Fibroblast of lung (primary cell): ENCODE data around the gene MACROD1. TPM values are rescaled to one million over a fixed set of nuclear protein-coding genes. Genes with fewer than 3 reads are reported as not detected.
"Not testable (repeated sequence)": the region's sequence is repeated elsewhere in the genome, so short reads cannot be mapped to it uniquely, and the experiment has no call there.

Source experiments
- DNase-seq, 2 donors: peaks; one replicate each; pipeline versions ENCODE4 v3.0.0 to v3.0.0-alpha.2; 2010; ENCODE audit warnings: low read depth in 2 of 2
- H2AFZ ChIP-seq: 2 replicates; pipeline ENCODE4 v1.5.1; 2012; ENCODE audit warnings: low read length, control low read depth, inconsistent platforms
- H3K27ac ChIP-seq: 2 replicates; pipeline ENCODE4 v1.5.1; 2011; ENCODE audit warnings: low read length, control low read depth; ENCODE audit not compliant: insufficient read depth
- H3K27me3 ChIP-seq: 2 replicates; pipeline ENCODE4 v1.5.1; 2011; ENCODE audit warnings: mild to moderate bottlenecking, low read length; ENCODE audit not compliant: control insufficient read depth, insufficient read depth
- H3K36me3 ChIP-seq: 2 replicates; pipeline ENCODE4 v1.5.1; 2011; ENCODE audit warnings: low read length; ENCODE audit not compliant: control insufficient read depth, insufficient read depth
- H3K4me1 ChIP-seq: 2 replicates; pipeline ENCODE4 v1.5.1; 2011; ENCODE audit warnings: low read length; ENCODE audit not compliant: control insufficient read depth, insufficient read depth; ENCODE audit errors: extremely low read depth
- H3K4me2 ChIP-seq: 2 replicates; pipeline ENCODE4 v1.5.1; 2011; ENCODE audit warnings: low read length, control low read depth; ENCODE audit not compliant: insufficient read depth; ENCODE audit errors: extremely low read depth
- H3K4me3 ChIP-seq, 4 experiments: fragments of 200-600 bp in 1 of 4; sonication (generic) in 1 of 4; replicated peaks in 1 of 4; 2 replicates each; pipeline ENCODE4 v1.5.1; 2011 to 2016; ENCODE audit warnings: low read length in 4 of 4, low read depth in 3 of 4, mild to moderate bottlenecking in 3 of 4, control low read depth in 2 of 4, inconsistent platforms in 1 of 4, mixed read lengths in 1 of 4; ENCODE audit not compliant: insufficient read depth in 1 of 4; ENCODE audit errors: control extremely low read depth in 1 of 4
- H3K79me2 ChIP-seq: 2 replicates; pipeline ENCODE4 v1.5.1; 2012; ENCODE audit warnings: mild to moderate bottlenecking, low read length, inconsistent platforms; ENCODE audit not compliant: control insufficient read depth, insufficient read depth
- H3K9ac ChIP-seq: 2 replicates; pipeline ENCODE4 v1.5.1; 2011; ENCODE audit warnings: mild to moderate bottlenecking, low read length, control low read depth; ENCODE audit not compliant: insufficient read depth
- H3K9me3 ChIP-seq: 2 replicates; pipeline ENCODE4 v1.5.1; 2012; ENCODE audit warnings: low read depth, low read length; ENCODE audit not compliant: control insufficient read depth, insufficient read depth
- H4K20me1 ChIP-seq: 2 replicates; pipeline ENCODE4 v1.5.1; 2011; ENCODE audit warnings: low read length; ENCODE audit not compliant: control insufficient read depth, insufficient read depth; ENCODE audit errors: extremely low read depth
- EZH2 ChIP-seq: IDR thresholded peaks from 2 replicates; pipeline ENCODE4 v1.5.1; 2012; ENCODE audit warnings: low read length, control low read depth, mild to moderate bottlenecking; ENCODE audit errors: missing control alignments
- polyA plus RNA-seq, 2 donors: library from polyadenylated mRNA; depleted of rRNA in 1 of 2; stranded (reverse) in 1 of 2; unstranded in 1 of 2; fragments of >200 nt; gene quantifications; 2 replicates each; pipeline ENCODE4 v1.2.1, GENCODE V29; 2011 to 2012; ENCODE audit warnings: missing spikeins in 1 of 2
- total RNA-seq: library from RNA; depleted of rRNA; stranded (reverse); fragments of >200 nt; gene quantifications from 2 replicates; pipeline ENCODE4 v1.2.1, GENCODE V29; 2014
- TF ChIP-seq, protein P1 (sequence below), 2 donors: IDR thresholded peaks in 1 of 2; conservative IDR thresholded peaks in 1 of 2; 1 replicate in 1 of 2; 2 replicates in 1 of 2; pipeline ENCODE4 v1.5.1; 2011 to 2012; ENCODE audit warnings: low read length in 2 of 2, control low read depth in 1 of 2, inconsistent platforms in 1 of 2, low read depth in 1 of 2, mild to moderate bottlenecking in 1 of 2

MACROD1 gene
- total and polyA plus RNA-seq, 2 donors (not counting 1 experiment from before 2014, with no cell fraction given), result 8.8 to 24.8 TPM

DNA sequence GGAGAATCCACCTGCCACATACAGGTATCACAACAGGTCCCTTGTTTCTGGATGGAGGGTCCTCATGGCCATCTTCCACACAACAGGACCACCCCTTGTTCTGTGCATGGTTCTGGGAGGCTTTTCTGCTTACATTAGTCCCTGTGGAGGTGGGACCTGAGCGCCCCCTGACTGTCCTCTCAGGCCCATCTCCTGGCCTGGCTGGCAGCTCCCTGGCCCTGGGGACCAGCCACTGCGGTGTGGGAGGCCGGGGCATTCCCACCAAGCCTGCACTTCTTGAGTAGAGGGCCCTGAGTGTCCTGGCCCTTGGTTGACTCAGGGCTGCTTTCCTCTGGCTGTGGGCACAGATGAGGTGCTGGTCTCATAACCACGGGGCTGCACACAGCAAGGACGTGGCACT is 186.5 kb downstream of the MACROD1 start:
- Histone ChIP-seq H3K27me3 (no peaks in the 10 kb centered on the region), H3K79me2 (peaks cover 47% of the 10 kb centered on the region), H3K4me1 (peaks cover 5% of the 10 kb centered on the region), H4K20me1 (no peaks in the 10 kb centered on the region), H3K36me3 (peaks cover 6% of the 10 kb centered on the region), H3K4me3 (no peak overlapping the region), H3K9me3 (no peaks in the 10 kb centered on the region), H3K27ac (no peak overlapping the region), H3K9ac (no peak overlapping the region), H2AFZ (no peak overlapping the region), H3K4me2 (no peak overlapping the region)
- TF ChIP-seq EZH2, result no peak
- TF ChIP-seq, protein P1, sequence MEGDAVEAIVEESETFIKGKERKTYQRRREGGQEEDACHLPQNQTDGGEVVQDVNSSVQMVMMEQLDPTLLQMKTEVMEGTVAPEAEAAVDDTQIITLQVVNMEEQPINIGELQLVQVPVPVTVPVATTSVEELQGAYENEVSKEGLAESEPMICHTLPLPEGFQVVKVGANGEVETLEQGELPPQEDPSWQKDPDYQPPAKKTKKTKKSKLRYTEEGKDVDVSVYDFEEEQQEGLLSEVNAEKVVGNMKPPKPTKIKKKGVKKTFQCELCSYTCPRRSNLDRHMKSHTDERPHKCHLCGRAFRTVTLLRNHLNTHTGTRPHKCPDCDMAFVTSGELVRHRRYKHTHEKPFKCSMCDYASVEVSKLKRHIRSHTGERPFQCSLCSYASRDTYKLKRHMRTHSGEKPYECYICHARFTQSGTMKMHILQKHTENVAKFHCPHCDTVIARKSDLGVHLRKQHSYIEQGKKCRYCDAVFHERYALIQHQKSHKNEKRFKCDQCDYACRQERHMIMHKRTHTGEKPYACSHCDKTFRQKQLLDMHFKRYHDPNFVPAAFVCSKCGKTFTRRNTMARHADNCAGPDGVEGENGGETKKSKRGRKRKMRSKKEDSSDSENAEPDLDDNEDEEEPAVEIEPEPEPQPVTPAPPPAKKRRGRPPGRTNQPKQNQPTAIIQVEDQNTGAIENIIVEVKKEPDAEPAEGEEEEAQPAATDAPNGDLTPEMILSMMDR (conservative IDR thresholded peaks at IDR 0.05 in 1 of 2, IDR thresholded peaks at IDR 0.05 in 1 of 2; ENCODE audit: low read depth in 1 of 2, low read length in 2 of 2), result no peak
- DNase-seq, result no peak

DNA sequence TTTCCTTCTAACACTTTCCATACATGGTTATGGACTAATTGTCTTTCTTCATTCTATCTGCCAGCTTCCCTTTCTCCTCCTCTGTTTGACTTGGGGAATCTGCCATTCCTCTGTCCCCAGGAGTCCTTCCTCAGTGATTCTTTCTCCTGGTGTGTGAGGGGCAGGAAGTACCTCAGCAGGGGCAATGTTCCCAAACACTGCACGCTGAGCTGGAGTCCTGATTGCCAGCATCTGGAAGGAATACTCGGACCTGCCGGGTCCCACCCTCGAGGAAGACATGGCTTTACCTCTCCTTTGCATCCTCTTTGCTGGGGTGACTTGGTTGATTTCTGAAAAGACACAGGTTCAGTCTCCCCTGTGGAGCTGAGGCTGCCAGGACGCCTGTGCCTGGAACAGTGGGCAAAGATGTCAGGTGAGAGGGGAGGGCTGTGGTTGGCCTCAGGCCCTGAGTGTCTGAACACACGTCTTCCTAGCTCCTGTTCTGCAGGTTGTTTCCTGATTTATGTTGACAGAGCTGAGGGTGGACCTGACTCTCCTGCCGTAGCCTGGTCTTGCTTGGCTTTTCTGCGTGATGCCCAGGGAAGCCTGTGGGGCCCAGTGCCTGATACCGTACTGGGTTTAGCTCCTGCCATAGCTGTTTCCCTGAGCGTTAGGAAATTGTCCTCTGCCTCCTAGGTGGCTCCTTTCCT is 187.2 kb downstream of the MACROD1 start:
- Histone ChIP-seq H3K9me3 (no peaks in the 10 kb centered on the region), H3K4me1 (peaks cover 5% of the 10 kb centered on the region), H2AFZ (no peak overlapping the region), H3K9ac (no peak overlapping the region), H3K36me3 (peaks cover 6% of the 10 kb centered on the region), H3K27ac (no peak overlapping the region), H3K4me2 (no peak overlapping the region), H4K20me1 (no peaks in the 10 kb centered on the region), H3K79me2 (peaks cover 47% of the 10 kb centered on the region), H3K27me3 (no peaks in the 10 kb centered on the region), H3K4me3 (no peak overlapping the region)
- TF ChIP-seq EZH2, result no peak
- TF ChIP-seq, protein P1 (conservative IDR thresholded peaks at IDR 0.05 in 1 of 2, IDR thresholded peaks at IDR 0.05 in 1 of 2; ENCODE audit: low read depth in 1 of 2, low read length in 2 of 2), result no peak
- DNase-seq, result no peak

DNA sequence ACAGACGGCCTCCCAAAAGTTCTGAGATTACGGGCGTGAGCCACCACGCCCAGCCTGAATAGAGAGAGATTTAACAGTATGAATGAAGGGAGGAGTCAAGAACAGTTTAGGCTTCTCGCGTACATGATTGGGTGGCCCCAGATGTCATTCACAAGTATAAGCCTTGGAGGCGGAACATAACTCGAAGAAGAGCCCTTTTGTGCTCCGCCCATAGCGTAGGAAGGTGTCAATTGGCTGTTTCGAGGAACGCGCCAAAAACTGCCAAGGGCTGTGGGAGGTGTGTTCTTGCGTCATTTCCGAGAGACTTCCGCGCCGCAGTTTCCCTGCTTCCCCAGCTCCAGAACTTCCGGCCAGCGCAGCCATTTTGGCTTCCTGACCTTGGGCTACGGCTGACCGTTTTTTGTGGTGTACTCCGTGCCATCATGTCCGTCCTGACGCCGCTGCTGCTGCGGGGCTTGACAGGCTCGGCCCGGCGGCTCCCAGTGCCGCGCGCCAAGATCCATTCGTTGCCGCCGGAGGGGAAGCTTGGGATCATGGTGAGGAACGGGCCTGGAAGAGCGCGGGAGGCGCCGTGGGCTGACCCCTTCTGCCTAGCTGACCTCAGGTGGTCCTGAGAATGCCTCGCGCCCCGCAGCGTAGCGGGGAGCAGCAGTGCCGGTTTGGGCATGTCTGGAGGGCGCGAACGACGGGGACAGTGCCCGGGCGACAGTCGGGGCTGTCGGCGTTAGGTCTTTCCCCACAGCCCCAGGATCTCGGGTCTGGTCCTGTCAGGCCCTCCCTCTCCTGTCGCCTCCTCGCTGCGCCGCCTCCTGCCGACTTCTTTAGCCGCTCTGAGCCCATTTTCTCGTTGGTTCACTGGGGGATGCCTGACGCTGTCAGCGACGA is 191.4 kb downstream of the MACROD1 start, which contains the start of gene COX8A:
TSS of gene COX8A (plus strand) at position 362 of the 885 bp plus-strand sequence. CDS start at position 423, 61 bp downstream.
- TF ChIP-seq EZH2, result no peak
- TF ChIP-seq, protein P1 (conservative IDR thresholded peaks at IDR 0.05 in 1 of 2, IDR thresholded peaks at IDR 0.05 in 1 of 2; ENCODE audit: low read depth in 1 of 2, low read length in 2 of 2), result peak in 1 of 2 donors; percentile 11

DNA sequence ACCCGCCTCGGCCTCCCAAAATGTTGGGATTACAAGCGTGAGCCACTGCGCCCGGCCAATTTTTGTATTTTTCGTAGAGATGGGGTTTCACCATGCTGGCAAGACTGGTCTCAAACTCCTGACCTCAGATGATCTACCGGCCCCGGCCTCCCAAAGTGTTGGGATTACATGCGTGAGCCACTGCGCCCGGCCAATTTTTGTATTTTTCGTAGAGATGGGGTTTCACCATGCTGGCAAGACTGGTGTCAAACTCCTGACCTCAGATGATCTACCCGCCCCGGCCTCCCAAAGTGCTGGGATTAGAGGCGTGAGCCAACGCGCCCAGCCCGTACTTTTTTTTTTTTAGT is 192.0 kb downstream of the MACROD1 start:
- H3K27me3 ChIP-seq, result not testable (repeated sequence)

More for the DNA sequence above, 191.4 kb downstream of the MACROD1 start, which contains the start of gene COX8A:
- H3K9me3 ChIP-seq, result no peaks in the 10 kb centered on the region
- H3K4me2 ChIP-seq, result peak within 1 kb of the TSS; percentile 63
- H2AFZ ChIP-seq, result peak within 1 kb of the TSS; percentile 89
- DNase-seq, result peak; percentile 100
- H3K36me3 ChIP-seq, result peaks cover 6% of the 10 kb centered on the region
- peaks cover 5% of the 10 kb centered on the region for H3K4me1 ChIP-seq
- H3K9ac ChIP-seq, result peak within 1 kb of the TSS; percentile 97
- peak within 1 kb of the TSS; percentile 84 to 97 (median 95) for H3K4me3 ChIP-seq
- H4K20me1 ChIP-seq, result no peaks in the 10 kb centered on the region
- peak within 1 kb of the TSS; percentile 98 for H3K27ac ChIP-seq
- no peaks in the 10 kb centered on the region for H3K27me3 ChIP-seq
- peaks cover 44% of the 10 kb centered on the region for H3K79me2 ChIP-seq

More for the DNA sequence above, 192.0 kb downstream of the MACROD1 start:
- not testable (repeated sequence) for DNase-seq, H3K36me3 ChIP-seq, H3K4me1 ChIP-seq, H3K9ac ChIP-seq, H3K4me2 ChIP-seq, H3K27ac ChIP-seq, H3K4me3 ChIP-seq, H2AFZ ChIP-seq, H4K20me1 ChIP-seq, H3K9me3 ChIP-seq
- H3K79me2 ChIP-seq, result peaks cover 38% of the 10 kb centered on the region
